GM19395 (cell line): ENCODE data around the gene CUEDC1.

Experiments used
- ATAC-seq: cut with Tn5 transposase; IDR thresholded peaks from one replicate; pipeline ENCODE4 v1.9.1; 2021; ENCODE audit warnings: mild to moderate bottlenecking, moderate library complexity; ENCODE audit not compliant: unreplicated experiment

CUEDC1 gene

DNA sequence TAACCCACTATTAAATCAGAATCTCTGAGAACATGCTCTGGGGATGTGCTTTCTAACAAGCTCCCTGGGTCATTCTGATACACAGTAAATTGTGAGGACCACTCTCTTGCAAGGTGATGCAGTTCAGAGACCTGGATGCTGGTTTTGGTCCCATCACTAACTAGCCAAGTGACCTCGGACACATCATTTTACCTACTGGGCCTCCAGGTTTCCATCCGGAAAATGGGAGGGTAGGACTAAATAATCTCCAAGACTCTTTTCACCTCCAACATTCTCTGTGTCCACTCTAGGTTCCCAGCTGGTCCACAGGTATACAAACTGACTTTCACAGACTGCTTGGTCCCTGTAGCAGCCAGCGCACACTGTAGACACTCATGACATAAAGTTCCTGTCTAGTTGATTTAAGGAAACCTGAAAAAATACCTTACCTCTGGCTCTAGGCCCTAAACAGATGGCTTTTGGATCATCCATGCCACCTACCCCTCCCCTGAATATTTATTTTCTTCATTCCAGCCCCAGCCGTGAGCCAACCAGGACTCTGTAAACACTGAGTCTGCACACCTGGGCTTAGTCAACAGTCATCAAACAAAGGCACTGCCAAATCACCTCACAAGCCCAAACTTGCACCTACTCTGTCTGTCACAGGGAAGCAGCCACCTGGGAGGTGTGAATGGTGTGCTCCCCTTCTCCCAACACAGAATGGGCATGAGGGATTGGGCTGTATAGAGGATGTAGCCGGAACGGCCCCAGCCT, 54.0 kb downstream of the CUEDC1 start:
- no peak for ATAC-seq

DNA sequence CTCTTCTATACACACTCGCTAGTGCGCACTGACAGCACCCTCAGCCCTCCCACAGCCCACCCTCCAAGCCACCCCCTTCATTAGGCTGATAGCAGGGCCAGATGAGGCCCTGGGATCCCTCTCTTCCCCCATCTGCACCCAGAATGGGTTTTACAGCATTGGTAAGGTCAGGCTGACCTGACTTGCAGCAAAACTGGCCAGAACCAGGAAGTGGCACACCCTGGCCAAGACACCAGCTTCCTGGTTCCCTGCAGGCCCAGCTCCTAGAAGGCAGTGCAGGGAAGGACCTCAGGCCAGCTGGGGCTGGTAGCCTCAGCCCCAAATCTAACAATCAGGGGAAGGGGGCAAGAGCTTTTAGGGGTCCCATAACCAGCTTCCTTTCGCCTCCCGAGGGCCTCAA, 55.4 kb downstream of the CUEDC1 start:
- no peak for ATAC-seq

- ATAC-seq, result no peak
Measured at GRCh38 chr17:57899391-57899790, 55.8 kb downstream of the CUEDC1 start.

DNA sequence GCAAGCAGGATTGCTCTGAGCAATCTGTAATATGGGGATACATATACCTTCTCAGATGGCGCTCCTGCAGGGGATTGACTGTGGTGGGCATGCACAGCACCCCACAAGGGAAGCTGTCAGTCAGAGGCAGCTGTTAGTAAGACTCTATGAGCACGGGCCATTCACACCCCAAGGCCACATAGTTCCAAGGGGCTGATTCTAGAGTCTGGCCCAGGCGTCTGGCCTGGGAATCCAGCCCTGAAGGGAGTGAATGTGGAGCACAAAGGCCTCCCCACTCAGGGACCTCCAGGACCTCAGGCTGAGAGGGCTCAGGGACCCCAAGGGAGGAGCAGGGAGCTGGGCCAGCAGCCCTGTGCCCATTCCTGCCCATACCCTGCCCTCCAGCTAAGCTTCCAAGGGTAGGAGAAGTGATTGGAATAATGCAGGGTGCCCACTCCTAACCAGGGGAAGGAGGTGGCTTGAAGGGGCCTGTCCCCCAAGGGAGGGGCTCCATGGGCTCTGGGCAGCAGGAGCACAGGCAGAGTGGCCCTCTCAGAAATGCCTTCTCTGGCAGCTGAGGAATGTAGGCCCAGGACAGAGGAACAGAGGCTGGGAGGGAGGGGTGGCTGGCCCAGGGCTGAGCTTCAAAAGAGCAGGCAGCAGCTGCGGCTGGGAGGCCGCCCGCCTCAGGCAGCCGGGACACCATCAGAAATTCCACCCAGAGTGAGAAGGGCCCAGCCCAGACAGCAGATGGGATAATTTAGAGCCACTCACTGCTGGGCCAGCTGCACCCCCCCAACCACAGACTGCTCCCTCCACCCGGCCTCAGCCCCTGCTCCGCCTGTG, 56.5 kb downstream of the CUEDC1 start:
- ATAC-seq, result no peak

GRCh38 chr17:57895382-57896060, 59.7 kb downstream of the CUEDC1 start:
- ATAC-seq, result no peak

DNA sequence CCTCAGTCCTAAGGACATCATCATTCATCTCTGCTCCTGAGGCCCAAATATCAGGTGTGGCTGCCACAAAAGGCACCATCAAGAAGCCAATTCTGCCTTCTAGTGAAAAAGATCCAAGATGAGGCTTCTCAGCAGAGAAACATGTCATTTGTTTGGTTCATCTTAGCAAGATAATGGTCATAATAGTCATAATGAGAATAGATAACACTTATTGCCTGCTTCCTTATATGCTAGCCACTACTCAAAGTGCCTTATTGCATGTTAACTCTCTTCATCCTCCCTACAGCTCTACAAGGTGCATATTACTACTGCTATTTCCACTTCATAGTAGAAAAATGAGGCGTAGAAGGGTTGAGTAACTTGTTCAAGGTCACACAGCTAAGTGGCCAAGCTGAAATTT, 60.4 kb downstream of the CUEDC1 start:
- ATAC-seq, result no peak

GRCh38 chr17:57892820-57893595, 62.2 kb downstream of the CUEDC1 start:
- no peak for ATAC-seq

GRCh38 chr17:57892146-57892819, 62.9 kb downstream of the CUEDC1 start:
- no peak for ATAC-seq

- ATAC-seq, result no peak
Measured at GRCh38 chr17:57890857-57891232, 64.4 kb downstream of the CUEDC1 start.

DNA sequence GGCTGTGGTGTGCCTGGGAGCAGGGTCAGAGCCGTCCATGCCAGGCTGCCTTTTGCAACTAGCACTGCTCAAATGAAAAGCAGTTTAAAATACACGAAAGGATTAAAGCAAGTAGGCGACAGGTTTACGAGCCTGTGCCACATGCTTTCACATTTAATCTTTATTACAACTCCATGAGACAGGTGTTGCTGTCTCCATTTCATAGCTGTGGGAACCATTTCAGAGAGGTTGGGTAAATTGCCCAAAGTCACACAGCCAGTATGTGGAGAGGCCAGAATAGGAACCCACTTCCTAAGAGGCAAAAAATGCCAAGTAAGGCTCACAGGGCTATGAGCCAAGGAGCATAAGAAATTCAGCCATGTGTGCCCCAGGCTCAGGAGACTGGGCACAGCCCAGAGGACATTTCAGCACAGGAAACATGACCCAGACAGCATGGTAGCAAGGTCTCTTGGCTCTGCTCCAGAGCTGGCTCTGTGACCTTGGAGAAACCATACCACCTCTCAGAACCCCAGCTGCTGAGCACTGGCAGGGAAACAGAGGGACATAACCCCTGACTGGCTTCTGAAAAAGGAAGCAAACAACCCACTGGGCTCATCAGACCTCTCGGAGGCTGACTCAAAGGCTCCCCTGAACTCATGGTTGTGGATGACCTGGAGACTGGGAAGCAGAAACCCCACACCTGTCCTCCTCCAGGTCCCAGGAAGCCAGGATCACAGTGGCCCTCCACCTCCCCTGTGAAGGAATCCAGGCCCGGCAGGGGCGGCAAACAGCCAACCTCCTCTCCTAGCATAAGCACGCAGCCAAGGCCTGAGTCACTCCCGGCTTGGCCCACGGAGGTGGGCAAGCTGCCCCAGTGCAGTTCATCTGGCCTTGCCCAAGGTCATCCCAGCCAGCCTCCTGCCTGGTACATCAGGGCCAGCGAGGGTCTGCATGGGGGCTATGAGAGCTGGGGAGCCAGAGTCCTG, 65.0 kb downstream of the CUEDC1 start:
- no peak for ATAC-seq

DNA sequence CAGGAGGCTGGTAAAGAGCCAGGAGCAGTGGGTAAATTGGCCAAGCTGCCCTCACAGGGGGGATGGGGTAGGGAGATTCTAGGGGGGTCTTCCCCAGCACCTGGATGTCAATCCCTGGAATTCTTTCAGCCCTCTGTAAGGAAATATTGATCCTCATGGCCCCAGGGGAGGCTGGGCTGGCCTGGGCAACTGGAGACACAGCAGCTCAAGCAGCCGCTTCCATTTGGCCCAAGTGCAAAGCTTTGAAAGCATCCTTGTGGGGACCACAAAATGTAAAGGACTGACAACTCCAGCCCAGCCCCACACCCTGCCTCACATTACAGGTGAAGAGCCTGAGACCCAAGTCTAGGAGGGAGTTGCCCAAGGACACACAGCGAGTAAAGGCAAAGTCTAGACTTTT, 66.0 kb downstream of the CUEDC1 start:
- no peak for ATAC-seq

DNA sequence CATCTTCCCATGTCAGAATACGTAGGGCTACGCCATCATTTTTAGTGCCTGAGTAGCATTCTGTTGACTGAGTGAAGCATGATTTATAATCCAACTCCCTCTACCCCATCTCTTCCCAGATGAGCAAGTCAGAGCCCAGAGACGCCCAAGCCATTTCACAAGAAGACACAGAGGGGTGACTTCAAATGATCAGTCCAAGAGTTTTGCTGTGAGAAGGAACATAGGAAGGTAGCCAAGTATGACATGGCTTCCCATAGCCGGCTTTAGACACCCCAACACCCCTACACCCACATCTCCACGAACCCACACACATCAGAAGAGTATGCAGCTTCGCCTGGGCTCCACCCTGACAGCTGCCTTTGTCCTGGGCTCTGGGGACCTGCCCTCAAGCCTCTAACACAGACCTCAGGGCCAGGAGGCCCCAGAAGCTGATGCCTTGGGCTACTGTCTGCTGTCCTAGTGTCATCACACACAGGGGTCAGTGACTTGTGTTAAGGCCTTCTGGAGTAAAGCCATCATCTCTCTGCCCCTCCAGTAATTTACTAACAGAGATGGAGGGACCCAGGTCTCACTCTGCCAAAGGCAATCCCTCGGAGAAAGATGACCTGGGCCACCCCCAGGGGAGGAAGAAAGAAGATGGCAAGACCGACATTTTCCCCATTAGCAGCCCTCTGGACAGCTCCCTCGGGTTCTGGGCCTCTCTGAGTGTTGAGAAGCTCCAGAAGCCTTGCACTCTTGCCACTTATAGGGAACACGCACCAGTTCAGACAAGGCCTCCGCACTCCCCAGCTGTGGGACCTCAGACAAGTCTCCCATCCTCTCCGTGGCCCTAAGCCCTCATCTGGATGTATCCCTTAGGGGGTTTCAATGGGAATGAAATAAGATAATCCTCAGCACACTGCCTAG, 66.6 kb downstream of the CUEDC1 start:
- ATAC-seq, result no peak

- no peak for ATAC-seq
Measured at GRCh38 chr17:57887161-57887560, 68.1 kb downstream of the CUEDC1 start.

- no peak for ATAC-seq
Measured at GRCh38 chr17:57886020-57886419, 69.2 kb downstream of the CUEDC1 start.

GRCh38 chr17:57885148-57885915, 69.9 kb downstream of the CUEDC1 start:
- no peak for ATAC-seq

GRCh38 chr17:57881783-57882351, 73.3 kb downstream of the CUEDC1 start:
- no peak for ATAC-seq

DNA sequence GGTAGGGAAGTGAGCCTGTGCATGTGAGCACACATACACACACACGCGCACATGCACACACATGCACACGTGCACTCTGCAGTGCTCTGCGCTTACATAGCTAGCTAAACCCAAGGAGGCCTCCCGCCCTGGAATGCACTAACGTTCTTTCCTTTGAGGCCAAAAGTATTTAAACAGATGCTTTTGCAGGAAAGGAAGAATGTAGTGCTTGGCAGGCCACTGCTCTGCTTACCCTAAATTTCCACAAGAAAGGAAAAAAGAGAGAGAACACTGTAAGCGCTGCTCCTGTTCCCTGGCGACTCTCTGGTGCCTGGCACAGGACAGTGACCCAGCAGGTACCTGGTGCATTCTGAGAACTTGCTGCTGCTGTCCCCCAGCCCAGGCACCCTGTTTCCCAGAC, 74.1 kb downstream of the CUEDC1 start:
- ATAC-seq, result no peak
